Measurements from ENCODE around the gene C1QTNF6. TPM values are rescaled to one million over a fixed set of nuclear protein-coding genes. Genes with fewer than 3 reads are reported as not detected.

C1QTNF6 gene
- total and polyA plus RNA-seq, 10 of the 15 experiments (the other 5 are each of a cell fraction or from before 2014, with no cell fraction given), result 0.16 to 4.1 (median 1.3) TPM

DNA sequence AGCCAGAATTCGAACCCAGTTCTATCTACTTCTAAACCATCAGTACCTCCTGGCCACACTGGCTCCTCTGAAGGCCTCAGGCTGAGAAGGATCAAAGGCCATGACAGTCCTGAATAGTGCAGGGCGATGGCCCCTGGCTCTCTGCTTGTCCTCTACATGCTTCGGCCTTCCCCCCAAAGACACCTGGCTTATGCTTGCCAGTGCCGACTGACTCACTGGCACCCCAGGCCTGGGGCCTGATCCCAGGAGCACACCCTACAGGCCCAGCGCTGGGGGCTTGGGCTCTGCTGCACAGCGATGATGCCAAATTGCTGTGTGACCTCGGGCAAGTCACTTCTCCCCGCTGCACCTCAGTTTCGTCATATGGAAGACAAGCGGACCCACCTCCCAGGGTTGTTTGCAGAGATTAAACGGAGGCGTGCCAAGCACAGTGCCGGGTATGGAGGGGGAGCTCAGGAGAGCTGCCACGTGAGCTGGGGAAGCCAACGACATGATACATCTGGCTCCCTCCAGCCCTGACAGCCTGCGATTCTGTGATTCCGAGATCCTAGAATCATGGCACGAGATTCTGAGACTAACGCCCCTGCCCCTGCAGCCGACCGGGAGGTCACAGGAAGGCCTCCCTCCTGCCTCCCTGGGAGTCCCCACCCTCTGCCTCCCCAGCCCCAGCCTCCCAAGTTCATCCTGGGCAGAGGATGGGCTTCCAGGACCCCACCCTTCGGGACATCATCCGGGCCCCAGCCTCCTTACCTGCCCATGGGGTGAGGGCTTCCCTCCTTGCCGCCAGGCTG is 23.2 kb upstream of the C1QTNF6 start:
- Histone ChIP-seq H3K4me1 (ENCODE audit: control insufficient read depth, insufficient read depth, low read length) (peaks cover 9% of the 10 kb centered on the region), H3K9me3 (replicated peaks; ENCODE audit: control insufficient read depth, insufficient read depth, low read length) (no peaks in the 10 kb centered on the region), H3K79me2 (ENCODE audit: control insufficient read depth, insufficient read depth, low read length) (no peaks in the 10 kb centered on the region), H2AFZ (ENCODE audit: control insufficient read depth, low read depth, low read length) (no peak overlapping the region), H3K27ac (ENCODE audit: control insufficient read depth, insufficient read depth) (no peak overlapping the region), H3K27me3 (replicated peaks in 1 of 2; ENCODE audit: control insufficient read depth in 2 of 2, insufficient read depth in 2 of 2, low read length in 1 of 2) (no peaks in the 10 kb centered on the region), H3K4me3 (no peak overlapping the region), H4K20me1 (ENCODE audit: control insufficient read depth, insufficient read depth) (no peaks in the 10 kb centered on the region), H3K4me2 (ENCODE audit: control insufficient read depth, insufficient read depth) (no peak overlapping the region), H3K9ac (ENCODE audit: control insufficient read depth, insufficient read depth, low read length) (no peak overlapping the region), H3K36me3 (ENCODE audit: control insufficient read depth in 2 of 2, insufficient read depth in 2 of 2, low read length in 1 of 2) (no peaks in the 10 kb centered on the region; a peak in 3 of 4 replicates)
- FAIRE-seq (no peak), ATAC-seq (no peak), DNase-seq (ENCODE audit: low read depth, low spot score) (no peak)
- ChIA-PET SMC1A (ENCODE audit: uncharacterized antibody, unreplicated experiment) (interaction anchor here (1.1 kb wide), 1 partner anchor 11 kb away, joined by 6 read pairs; no protein-coding TSS in a partner anchor), CTCF (interaction anchor here (2.7 kb wide), 1 partner anchor 11 kb away, joined by 18 read pairs; no protein-coding TSS in a partner anchor), RAD21 (ENCODE audit: unreplicated experiment) (interaction anchor here (1.3 kb wide), 1 partner anchor 49 kb away, joined by 3 read pairs; no protein-coding TSS in a partner anchor), POLR2A (interaction anchor here (1.0 kb wide), 1 partner anchor 8 kb away, joined by 3 read pairs; no protein-coding TSS in a partner anchor)
- in situ Hi-C loops (cut with MboI) (loop anchor here (25.0 kb wide), 1 partner anchor 1824 kb away; the partner anchor contains the start of gene HMOX1), intact Hi-C loops (cut with micrococcal nuclease; ENCODE audit: unreplicated experiment) (no loop called here)
- BruUV-seq (replicated peaks), result no TSS peak
- WGBS (ENCODE audit: insufficient coverage, insufficient replicate concordance, low lambda C conversion rate, missing lambda C conversion rate), result 91% methylated on average over 23 of the region's 24 CpGs
- TF ChIP-seq MTA3 (IDR thresholded peaks at IDR 0.05; ENCODE audit: borderline replicate concordance, low read length), result no peak
- no peak for TF ChIP-seq ATF7 (IDR thresholded peaks at IDR 0.05; ENCODE audit: low read depth)
- TF ChIP-seq SUZ12 (IDR thresholded peaks at IDR 0.05; ENCODE audit: unreplicated experiment), result no peak
- no peak for TF ChIP-seq FOS (IDR thresholded peaks at IDR 0.05; ENCODE audit: borderline replicate concordance, extremely low read depth, insufficient read length)
- no peak for TF ChIP-seq GABPA (IDR thresholded peaks at IDR 0.05; ENCODE audit: low read depth)
- TF ChIP-seq SMAD5 (IDR thresholded peaks at IDR 0.05; ENCODE audit: low read depth), result no peak
- no peak for TF ChIP-seq TCF12 (IDR thresholded peaks at IDR 0.05; ENCODE audit: low read depth, low read length)
- TF ChIP-seq ZNF687 (IDR thresholded peaks at IDR 0.05), result no peak
- TF ChIP-seq RCOR1 (conservative IDR thresholded peaks at IDR 0.05; ENCODE audit: low read depth, low read length), result no peak
- no peak for TF ChIP-seq PRDM15 (CRISPR knock-in tag; IDR thresholded peaks at IDR 0.05)
- TF ChIP-seq NFXL1 (IDR thresholded peaks at IDR 0.05; ENCODE audit: borderline replicate concordance), result no peak
- TF ChIP-seq RBBP5 (conservative IDR thresholded peaks at IDR 0.05), result no peak
- TF ChIP-seq ASH2L (IDR thresholded peaks at IDR 0.05; ENCODE audit: borderline replicate concordance, low read depth), result no peak
- TF ChIP-seq MYB (IDR thresholded peaks at IDR 0.05; ENCODE audit: borderline replicate concordance, low read depth, low read length), result no peak
- no peak for TF ChIP-seq ZNF217 (IDR thresholded peaks at IDR 0.05)
- TF ChIP-seq NRF1 (conservative IDR thresholded peaks at IDR 0.05; ENCODE audit: low read depth, low read length), result no peak
- TF ChIP-seq HDAC6 (IDR thresholded peaks at IDR 0.05; ENCODE audit: unreplicated experiment), result no peak

Data from GM12878 (cell line).